Lower leg skin (tissue), 3 donors: ENCODE data around the gene SHROOM3.

Experiments
- CTCF ChIP-seq, 3 donors: fragments of 450-650 bp; IDR thresholded peaks; one replicate each; pipeline ENCODE4 v1.5.1; 2016; ENCODE audit warnings: antibody characterized with exemption in 3 of 3, mild to moderate bottlenecking in 3 of 3, moderate library complexity in 2 of 3
- POLR2A ChIP-seq, 2 donors: fragments of 450-650 bp; IDR thresholded peaks; one replicate each; pipeline ENCODE4 v1.6.1; 2016 to 2017; ENCODE audit warnings: antibody characterized with exemption in 2 of 2, mild to moderate bottlenecking in 1 of 2, moderate library complexity in 1 of 2

DNA sequence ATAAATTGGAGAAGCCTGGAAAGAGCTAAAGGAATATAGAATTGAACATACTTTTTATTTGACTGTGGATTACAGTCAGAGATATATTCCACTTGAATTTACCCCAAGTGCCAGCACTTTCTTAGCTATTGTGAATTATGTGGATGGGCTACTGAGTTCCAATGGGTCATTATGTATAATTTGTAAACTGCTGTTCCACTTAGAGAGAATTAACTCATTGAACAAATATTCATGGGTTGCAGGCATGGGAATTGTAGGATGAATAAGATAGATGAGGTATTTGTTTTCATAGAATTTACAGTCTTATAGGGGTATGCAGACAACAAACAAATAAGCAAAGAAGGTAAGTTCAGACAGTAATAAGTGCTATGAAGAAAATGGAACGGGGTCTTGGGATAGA is 195.7 kb downstream of the SHROOM3 start:
- TF ChIP-seq CTCF (IDR thresholded peaks at IDR 0.05), result no peak
- TF ChIP-seq POLR2A (IDR thresholded peaks at IDR 0.05), result no peak
